ENCODE measurements around the gene GOLGA8N. TPM values are rescaled to one million over a fixed set of nuclear protein-coding genes. Genes with fewer than 3 reads are reported as not detected.

The GOLGA8N gene
- total RNA-seq, 1 experiment from 2014 or later: 3.1 TPM

GRCh38 chr15:32646291-32646690, 53.0 kb downstream of the GOLGA8N start:
- BruUV-seq (replicated peaks): no TSS peak
- H3K4me1 ChIP-seq (ENCODE audit: insufficient read depth, low read length, poor library complexity, severe bottlenecking): peaks cover 7% of the 10 kb centered on the region
- ChIA-PET POLR2A (ENCODE audit: low non-redundant PET) (no interaction called here), CTCF (no interaction called here)
- no peaks in the 10 kb centered on the region for H3K27me3 ChIP-seq (replicated peaks; ENCODE audit: insufficient read depth, low read depth, low read length, poor library complexity)
- no peak overlapping the region for H3K27ac ChIP-seq (ENCODE audit: low read depth, low read length, poor library complexity, severe bottlenecking)
- intact Hi-C loops (cut with micrococcal nuclease; ENCODE audit: unreplicated experiment): no loop called here
- no peak for TF ChIP-seq EZH2 (IDR thresholded peaks at IDR 0.05; ENCODE audit: borderline replicate concordance, low read depth, low read length, poor library complexity, severe bottlenecking)
- no peaks in the 10 kb centered on the region for H3K36me3 ChIP-seq (ENCODE audit: insufficient read depth, low read length, poor library complexity, severe bottlenecking)
- H3K9me3 ChIP-seq (ENCODE audit: low read depth, low read length, poor library complexity, severe bottlenecking): no peaks in the 10 kb centered on the region
- no peak for DNase-seq (ENCODE audit: low spot score)
- H3K4me3 ChIP-seq (ENCODE audit: low read depth, low read length, poor library complexity, severe bottlenecking): no peak overlapping the region

GRCh38 chr15:32649342-32649741, 56.1 kb downstream of the GOLGA8N start:
- Histone ChIP-seq H3K9me3 (ENCODE audit: low read depth, low read length, poor library complexity, severe bottlenecking) (no peaks in the 10 kb centered on the region), H3K4me1 (ENCODE audit: insufficient read depth, low read length, poor library complexity, severe bottlenecking) (peaks cover 7% of the 10 kb centered on the region), H3K36me3 (ENCODE audit: insufficient read depth, low read length, poor library complexity, severe bottlenecking) (no peaks in the 10 kb centered on the region), H3K27me3 (replicated peaks; ENCODE audit: insufficient read depth, low read depth, low read length, poor library complexity) (no peaks in the 10 kb centered on the region), H3K4me3 (ENCODE audit: low read depth, low read length, poor library complexity, severe bottlenecking) (no peak overlapping the region), H3K27ac (ENCODE audit: low read depth, low read length, poor library complexity, severe bottlenecking) (no peak overlapping the region)
- intact Hi-C loops (cut with micrococcal nuclease; ENCODE audit: unreplicated experiment): no loop called here
- POLR2A ChIA-PET (ENCODE audit: low non-redundant PET): no interaction called here
- no peak for TF ChIP-seq EZH2 (IDR thresholded peaks at IDR 0.05; ENCODE audit: borderline replicate concordance, low read depth, low read length, poor library complexity, severe bottlenecking)
- TF ChIP-seq CTCF (conservative IDR thresholded peaks at IDR 0.05; ENCODE audit: low read depth, low read length): peak; percentile 47
- BruUV-seq (replicated peaks): no TSS peak
- DNase-seq (ENCODE audit: low spot score): peak; percentile 17
- CTCF ChIA-PET: interaction anchor here (1.1 kb wide), 1 partner anchor 307 kb away, joined by 3 read pairs; no protein-coding TSS in a partner anchor

GRCh38 chr15:32651229-32651837, 58.1 kb downstream of the GOLGA8N start:
- H3K9me3 ChIP-seq (ENCODE audit: low read depth, low read length, poor library complexity, severe bottlenecking): no peaks in the 10 kb centered on the region
- POLR2A ChIA-PET (ENCODE audit: low non-redundant PET): no interaction called here
- H3K4me3 ChIP-seq (ENCODE audit: low read depth, low read length, poor library complexity, severe bottlenecking): no peak overlapping the region
- peaks cover 2% of the 10 kb centered on the region for H3K4me1 ChIP-seq (ENCODE audit: insufficient read depth, low read length, poor library complexity, severe bottlenecking)
- TF ChIP-seq EZH2 (IDR thresholded peaks at IDR 0.05; ENCODE audit: borderline replicate concordance, low read depth, low read length, poor library complexity, severe bottlenecking) (no peak), CTCF (conservative IDR thresholded peaks at IDR 0.05; ENCODE audit: low read depth, low read length) (peak; percentile 92)
- intact Hi-C loops (cut with micrococcal nuclease; ENCODE audit: unreplicated experiment): no loop called here
- no peak overlapping the region for H3K27ac ChIP-seq (ENCODE audit: low read depth, low read length, poor library complexity, severe bottlenecking)
- no TSS peak for BruUV-seq (replicated peaks)
- CTCF ChIA-PET: interaction anchor here (1.0 kb wide), 1 partner anchor 305 kb away, joined by 5 read pairs; no protein-coding TSS in a partner anchor
- H3K27me3 ChIP-seq (replicated peaks; ENCODE audit: insufficient read depth, low read depth, low read length, poor library complexity): no peaks in the 10 kb centered on the region
- H3K36me3 ChIP-seq (ENCODE audit: insufficient read depth, low read length, poor library complexity, severe bottlenecking): no peaks in the 10 kb centered on the region
- peak; percentile 74 for DNase-seq (ENCODE audit: low spot score)

GRCh38 chr15:32652178-32652577, 58.9 kb downstream of the GOLGA8N start:
- intact Hi-C loops (cut with micrococcal nuclease; ENCODE audit: unreplicated experiment): no loop called here

More at GRCh38 chr15:32652178-32652577, 58.9 kb downstream of the GOLGA8N start:
- Histone ChIP-seq H3K4me3 (ENCODE audit: low read depth, low read length, poor library complexity, severe bottlenecking) (no peak overlapping the region), H3K9me3 (ENCODE audit: low read depth, low read length, poor library complexity, severe bottlenecking) (no peaks in the 10 kb centered on the region), H3K4me1 (ENCODE audit: insufficient read depth, low read length, poor library complexity, severe bottlenecking) (no peaks in the 10 kb centered on the region), H3K27ac (ENCODE audit: low read depth, low read length, poor library complexity, severe bottlenecking) (no peak overlapping the region), H3K36me3 (ENCODE audit: insufficient read depth, low read length, poor library complexity, severe bottlenecking) (no peaks in the 10 kb centered on the region), H3K27me3 (replicated peaks; ENCODE audit: insufficient read depth, low read depth, low read length, poor library complexity) (no peaks in the 10 kb centered on the region)
- no peak for TF ChIP-seq CTCF (conservative IDR thresholded peaks at IDR 0.05; ENCODE audit: low read depth, low read length)
- TF ChIP-seq EZH2 (IDR thresholded peaks at IDR 0.05; ENCODE audit: borderline replicate concordance, low read depth, low read length, poor library complexity, severe bottlenecking): no peak
- ChIA-PET CTCF (interaction anchor here (0.5 kb wide), 1 partner anchor 368 kb away, joined by 4 read pairs; no protein-coding TSS in a partner anchor), POLR2A (ENCODE audit: low non-redundant PET) (no interaction called here)
- no TSS peak for BruUV-seq (replicated peaks)
- no peak for DNase-seq (ENCODE audit: low spot score)

All from A673 (cell line).